ENCODE measurements around the gene COL13A1.

COL13A1 gene

DNA sequence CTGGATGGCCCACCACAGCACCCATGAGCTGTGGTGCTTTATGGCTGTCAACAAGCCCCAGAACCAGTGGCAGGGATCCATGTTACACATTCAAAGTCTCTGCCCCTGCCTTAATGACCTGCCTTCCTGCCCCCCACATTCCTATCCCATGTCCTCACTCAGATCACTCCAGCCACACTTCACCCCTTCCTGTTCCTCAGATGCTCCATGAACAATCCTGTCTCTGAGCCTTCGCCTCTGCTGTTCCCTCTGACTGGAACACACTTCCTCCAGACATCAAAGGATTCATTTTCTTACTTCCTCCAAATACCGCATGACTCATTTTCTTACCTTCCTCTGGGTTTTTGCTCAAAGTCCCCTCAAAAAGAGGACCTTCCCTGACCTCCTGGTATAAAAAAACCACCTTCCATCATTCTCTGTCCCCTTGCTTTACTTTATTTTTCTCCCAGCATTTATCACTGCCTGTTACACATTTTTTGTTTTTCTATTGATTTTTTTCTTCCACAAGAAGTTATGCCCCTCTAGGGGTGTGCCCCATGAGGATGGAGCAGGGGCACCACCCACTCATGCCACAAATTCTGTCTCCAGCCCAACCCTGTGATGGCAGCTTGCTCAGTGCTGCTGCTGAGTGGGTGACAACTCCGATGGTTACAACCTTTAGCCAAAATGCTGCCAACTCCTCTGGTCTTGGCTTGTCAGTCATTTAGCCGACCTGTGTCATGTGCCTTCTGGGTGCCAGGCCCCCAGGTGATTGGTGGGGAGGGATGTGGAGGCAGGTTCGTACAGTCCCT lies 18.2 kb downstream of the COL13A1 start:
- no peaks in the 10 kb centered on the region for H3K36me3 ChIP-seq (ENCODE audit: insufficient read depth, low read length)
- peak overlapping the region; percentile 17; the same call in 1 of the 2 replicates for H3K27ac ChIP-seq (ENCODE audit: low read depth, low read length)
- no peak overlapping the region for H3K4me3 ChIP-seq (ENCODE audit: low read depth, low read length)
- no peaks in the 10 kb centered on the region for H3K27me3 ChIP-seq (ENCODE audit: insufficient read depth, low read length)
- no peaks in the 10 kb centered on the region for H3K79me2 ChIP-seq (ENCODE audit: control insufficient read depth, insufficient read depth, low read length, unreplicated experiment)
- H2AFZ ChIP-seq (ENCODE audit: low read length, unreplicated experiment): no peak overlapping the region
- H3K4me1 ChIP-seq (ENCODE audit: control insufficient read depth, insufficient read depth, low read length, unreplicated experiment): peaks cover 15% of the 10 kb centered on the region

DNA sequence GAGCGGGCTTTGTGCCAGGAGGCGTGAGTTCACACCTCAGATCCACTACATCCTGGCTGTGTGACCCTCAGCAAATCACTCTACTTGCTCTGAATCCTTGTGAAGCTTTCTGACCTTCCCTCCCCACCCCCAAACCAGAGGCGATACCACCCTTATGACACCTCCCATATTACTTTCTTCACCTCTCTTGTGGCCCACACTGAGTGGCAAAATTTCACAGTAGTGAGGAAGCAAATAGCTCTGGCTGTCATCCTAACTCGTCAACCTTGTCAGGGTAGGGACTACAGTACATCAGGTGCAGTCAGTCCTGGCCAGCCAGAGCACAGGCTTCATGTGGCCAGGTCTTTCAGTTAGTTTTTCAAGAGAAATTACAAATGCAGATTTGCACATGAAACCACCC lies 19.1 kb downstream of the COL13A1 start:
- no peaks in the 10 kb centered on the region for H3K79me2 ChIP-seq (ENCODE audit: control insufficient read depth, insufficient read depth, low read length, unreplicated experiment)
- no peak overlapping the region for H3K4me3 ChIP-seq (ENCODE audit: low read depth, low read length)
- no peaks in the 10 kb centered on the region for H3K36me3 ChIP-seq (ENCODE audit: insufficient read depth, low read length)
- no peak overlapping the region for H2AFZ ChIP-seq (ENCODE audit: low read length, unreplicated experiment)
- H3K27ac ChIP-seq (ENCODE audit: low read depth, low read length): no peak overlapping the region
- H3K4me1 ChIP-seq (ENCODE audit: control insufficient read depth, insufficient read depth, low read length, unreplicated experiment): peaks cover 15% of the 10 kb centered on the region
- H3K27me3 ChIP-seq (ENCODE audit: insufficient read depth, low read length): no peaks in the 10 kb centered on the region

DNA sequence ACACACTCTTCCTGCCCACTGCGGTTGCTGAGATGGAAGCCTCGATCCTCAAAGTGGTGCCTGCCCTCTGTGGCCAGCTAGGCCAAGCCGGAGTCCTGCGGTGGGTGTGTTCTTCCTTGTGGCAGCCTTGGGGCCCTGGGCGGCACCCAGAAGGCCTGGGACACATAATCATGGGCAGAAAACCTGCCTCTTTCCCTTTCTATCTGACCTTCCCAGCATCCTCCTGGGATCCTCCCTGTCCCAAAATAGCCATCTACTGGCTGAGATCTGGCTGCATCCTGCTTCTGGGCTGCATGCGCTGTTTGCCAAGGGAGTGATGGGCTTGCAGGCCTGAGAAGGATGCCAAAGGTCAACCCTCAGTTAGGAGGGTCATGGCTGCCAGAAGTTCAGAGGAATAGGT lies 23.9 kb downstream of the COL13A1 start:
- Histone ChIP-seq H3K27ac (ENCODE audit: low read depth, low read length) (no peak overlapping the region), H3K36me3 (ENCODE audit: insufficient read depth, low read length) (no peaks in the 10 kb centered on the region), H3K4me3 (ENCODE audit: low read depth, low read length) (no peak overlapping the region), H3K79me2 (ENCODE audit: control insufficient read depth, insufficient read depth, low read length, unreplicated experiment) (no peaks in the 10 kb centered on the region), H3K4me1 (ENCODE audit: control insufficient read depth, insufficient read depth, low read length, unreplicated experiment) (no peaks in the 10 kb centered on the region), H2AFZ (ENCODE audit: low read length, unreplicated experiment) (no peak overlapping the region), H3K27me3 (ENCODE audit: insufficient read depth, low read length) (no peaks in the 10 kb centered on the region)

DNA sequence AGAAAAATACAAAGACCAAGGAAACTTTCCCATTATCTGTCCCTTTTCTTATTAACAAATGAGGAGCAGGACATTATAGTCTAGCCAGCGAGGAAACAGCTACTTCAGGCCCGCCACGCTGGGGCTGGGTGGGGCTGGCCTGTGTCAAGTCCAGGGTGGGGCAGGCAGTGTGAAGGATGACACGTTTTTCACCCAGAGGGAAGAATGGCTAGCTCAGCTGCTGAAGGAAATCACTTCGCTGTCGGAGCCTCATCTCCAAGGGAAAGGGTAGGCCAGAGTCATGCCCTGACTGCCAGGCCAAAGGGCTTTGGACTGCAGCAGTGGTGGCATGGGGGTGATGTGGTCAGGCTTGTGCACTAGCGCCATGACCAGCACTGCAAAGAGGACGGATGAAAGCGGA lies 24.4 kb downstream of the COL13A1 start:
- H3K36me3 ChIP-seq (ENCODE audit: insufficient read depth, low read length): no peaks in the 10 kb centered on the region
- H3K27me3 ChIP-seq (ENCODE audit: insufficient read depth, low read length): no peaks in the 10 kb centered on the region
- H3K4me1 ChIP-seq (ENCODE audit: control insufficient read depth, insufficient read depth, low read length, unreplicated experiment): peaks cover 2% of the 10 kb centered on the region
- H3K4me3 ChIP-seq (ENCODE audit: low read depth, low read length): no peak overlapping the region
- H3K79me2 ChIP-seq (ENCODE audit: control insufficient read depth, insufficient read depth, low read length, unreplicated experiment): no peaks in the 10 kb centered on the region
- no peak overlapping the region for H2AFZ ChIP-seq (ENCODE audit: low read length, unreplicated experiment)
- H3K27ac ChIP-seq (ENCODE audit: low read depth, low read length): no peak overlapping the region

DNA sequence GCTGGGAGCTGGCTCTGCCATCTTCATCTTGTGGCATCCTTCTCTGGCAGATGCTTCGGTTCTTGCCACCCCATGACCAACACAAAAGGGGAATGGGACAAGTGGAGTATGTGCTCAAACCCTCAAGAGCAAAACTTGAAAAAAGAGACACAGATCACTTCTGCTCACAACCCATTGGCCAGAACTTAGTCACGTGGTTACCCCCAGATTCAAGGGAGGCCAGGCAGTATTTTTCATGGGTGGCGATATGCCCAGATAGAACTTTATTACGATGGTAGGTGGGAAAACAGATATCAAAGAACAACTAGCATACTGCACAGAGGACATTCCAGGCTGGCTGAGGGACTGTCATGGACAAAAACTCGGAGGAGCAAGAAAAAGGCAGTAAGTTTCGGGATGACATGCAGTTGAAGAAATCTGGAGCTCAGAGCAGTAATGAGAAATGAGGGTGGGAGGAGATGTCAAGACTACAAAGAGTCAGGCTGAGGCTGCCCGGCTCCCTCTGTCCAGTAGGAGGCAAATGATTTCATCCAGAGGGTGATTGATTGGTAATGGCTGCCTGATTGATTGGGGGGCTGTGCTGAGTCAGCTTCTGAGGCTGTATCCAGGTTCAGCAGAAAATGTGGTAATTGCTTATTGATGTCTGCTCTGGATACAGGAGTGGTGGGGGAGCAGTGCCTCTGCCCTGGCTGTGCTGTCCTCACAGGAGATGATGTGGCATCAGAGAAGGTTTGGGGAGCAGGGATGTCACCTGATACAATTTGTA lies 25.3 kb downstream of the COL13A1 start:
- no peak overlapping the region for H3K27ac ChIP-seq (ENCODE audit: low read depth, low read length)
- H3K27me3 ChIP-seq (ENCODE audit: insufficient read depth, low read length): no peaks in the 10 kb centered on the region
- H2AFZ ChIP-seq (ENCODE audit: low read length, unreplicated experiment): no peak overlapping the region
- no peaks in the 10 kb centered on the region for H3K79me2 ChIP-seq (ENCODE audit: control insufficient read depth, insufficient read depth, low read length, unreplicated experiment)
- H3K4me1 ChIP-seq (ENCODE audit: control insufficient read depth, insufficient read depth, low read length, unreplicated experiment): peaks cover 6% of the 10 kb centered on the region
- H3K36me3 ChIP-seq (ENCODE audit: insufficient read depth, low read length): no peaks in the 10 kb centered on the region
- H3K4me3 ChIP-seq (ENCODE audit: low read depth, low read length): no peak overlapping the region

DNA sequence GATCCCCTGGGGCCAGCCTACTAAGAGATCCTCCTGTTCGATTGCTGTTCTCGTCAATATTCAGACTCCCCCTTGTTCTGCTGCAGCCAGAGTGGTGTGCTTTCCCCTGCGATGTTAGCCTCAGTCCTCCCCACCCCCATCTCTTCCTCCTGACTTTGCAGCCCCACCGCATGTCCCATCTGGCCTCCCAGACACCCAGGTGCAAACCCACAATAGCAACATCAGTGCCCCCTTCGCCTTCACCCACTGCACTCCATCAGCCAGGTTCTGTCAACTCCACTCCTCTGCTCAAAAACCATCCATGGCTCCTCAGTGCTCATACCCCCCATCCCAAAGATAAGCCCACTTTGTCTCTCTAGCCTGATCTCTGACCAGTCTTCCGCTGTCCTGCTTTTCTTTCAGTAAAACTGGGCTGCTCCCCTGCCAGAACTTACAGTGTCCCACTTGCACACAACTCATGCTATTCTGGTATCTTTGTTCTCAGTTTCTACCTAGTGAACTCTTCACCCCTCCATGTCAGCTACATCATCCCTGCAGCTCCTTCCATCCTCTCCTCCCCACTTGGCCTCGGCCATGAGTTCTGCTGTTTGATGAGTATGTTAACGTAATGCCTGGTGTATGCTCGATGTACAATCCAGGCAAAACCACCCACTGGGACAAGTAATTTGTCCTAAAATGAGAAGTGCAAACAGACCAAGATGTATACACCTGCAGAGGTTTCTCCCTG lies 26.6 kb downstream of the COL13A1 start:
- Histone ChIP-seq H3K27me3 (ENCODE audit: insufficient read depth, low read length) (no peaks in the 10 kb centered on the region), H3K4me1 (ENCODE audit: control insufficient read depth, insufficient read depth, low read length, unreplicated experiment) (peaks cover 6% of the 10 kb centered on the region), H2AFZ (ENCODE audit: low read length, unreplicated experiment) (no peak overlapping the region), H3K36me3 (ENCODE audit: insufficient read depth, low read length) (no peaks in the 10 kb centered on the region), H3K4me3 (ENCODE audit: low read depth, low read length) (no peak overlapping the region), H3K79me2 (ENCODE audit: control insufficient read depth, insufficient read depth, low read length, unreplicated experiment) (no peaks in the 10 kb centered on the region), H3K27ac (ENCODE audit: low read depth, low read length) (no peak overlapping the region)

DNA sequence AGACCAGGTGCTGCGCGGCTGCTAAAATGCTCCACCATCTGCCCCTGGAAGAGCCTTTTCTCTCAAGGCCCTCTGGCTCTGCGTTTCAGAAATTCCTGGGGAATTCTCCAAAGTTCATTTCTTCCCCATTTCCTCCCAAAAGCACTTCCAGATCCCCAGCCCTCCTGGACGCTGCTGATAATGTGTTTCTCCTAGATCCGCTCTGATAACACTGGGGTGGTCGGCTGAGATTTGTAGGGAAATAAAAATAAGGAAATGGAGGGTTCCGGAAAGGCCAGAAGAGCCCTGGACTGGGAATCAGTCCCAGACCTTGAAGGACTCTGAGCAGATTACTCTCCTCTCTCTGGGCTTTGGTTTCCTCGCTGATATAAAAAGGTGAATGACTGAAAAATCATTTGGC lies 28.1 kb downstream of the COL13A1 start:
- H2AFZ ChIP-seq (ENCODE audit: low read length, unreplicated experiment): no peak overlapping the region
- no peaks in the 10 kb centered on the region for H3K27me3 ChIP-seq (ENCODE audit: insufficient read depth, low read length)
- no peaks in the 10 kb centered on the region for H3K79me2 ChIP-seq (ENCODE audit: control insufficient read depth, insufficient read depth, low read length, unreplicated experiment)
- H3K27ac ChIP-seq (ENCODE audit: low read depth, low read length): no peak overlapping the region
- H3K36me3 ChIP-seq (ENCODE audit: insufficient read depth, low read length): no peaks in the 10 kb centered on the region
- no peak overlapping the region for H3K4me3 ChIP-seq (ENCODE audit: low read depth, low read length)
- peaks cover 6% of the 10 kb centered on the region for H3K4me1 ChIP-seq (ENCODE audit: control insufficient read depth, insufficient read depth, low read length, unreplicated experiment)

DNA sequence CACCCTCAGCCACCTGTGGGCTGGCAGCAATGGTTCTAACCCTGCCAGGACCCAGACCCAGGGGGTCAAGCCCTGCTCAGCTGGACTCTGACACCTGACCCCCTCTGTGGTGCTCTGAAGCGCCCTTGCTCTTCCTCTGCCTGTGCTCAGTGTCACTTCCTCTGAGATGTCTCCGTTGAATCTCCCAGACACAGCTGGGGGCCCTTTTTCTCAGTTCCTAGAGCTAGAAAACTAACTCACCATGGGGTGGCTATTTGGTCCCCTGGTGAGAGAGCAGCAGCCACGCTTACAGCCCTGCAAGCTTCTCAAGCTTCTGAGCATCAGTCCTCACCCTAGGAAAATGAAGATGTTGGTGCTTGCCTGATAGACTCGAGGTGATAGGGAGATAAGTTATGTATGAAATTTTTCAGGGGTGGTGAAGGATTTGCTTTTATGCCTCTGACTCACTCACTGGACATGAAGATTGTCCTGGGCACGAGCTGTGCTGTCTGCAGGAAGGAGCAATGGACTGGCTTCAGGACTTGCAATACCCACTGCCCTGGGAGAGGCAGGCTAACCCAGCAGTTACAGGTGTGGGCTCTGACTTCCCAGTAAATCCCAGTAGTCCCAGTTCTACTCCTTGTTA lies 29.6 kb downstream of the COL13A1 start:
- no peak overlapping the region for H2AFZ ChIP-seq (ENCODE audit: low read length, unreplicated experiment)
- no peaks in the 10 kb centered on the region for H3K27me3 ChIP-seq (ENCODE audit: insufficient read depth, low read length)
- H3K79me2 ChIP-seq (ENCODE audit: control insufficient read depth, insufficient read depth, low read length, unreplicated experiment): no peaks in the 10 kb centered on the region
- H3K4me1 ChIP-seq (ENCODE audit: control insufficient read depth, insufficient read depth, low read length, unreplicated experiment): peaks cover 6% of the 10 kb centered on the region
- no peak overlapping the region for H3K4me3 ChIP-seq (ENCODE audit: low read depth, low read length)
- no peaks in the 10 kb centered on the region for H3K36me3 ChIP-seq (ENCODE audit: insufficient read depth, low read length)
- no peak overlapping the region for H3K27ac ChIP-seq (ENCODE audit: low read depth, low read length)

DNA sequence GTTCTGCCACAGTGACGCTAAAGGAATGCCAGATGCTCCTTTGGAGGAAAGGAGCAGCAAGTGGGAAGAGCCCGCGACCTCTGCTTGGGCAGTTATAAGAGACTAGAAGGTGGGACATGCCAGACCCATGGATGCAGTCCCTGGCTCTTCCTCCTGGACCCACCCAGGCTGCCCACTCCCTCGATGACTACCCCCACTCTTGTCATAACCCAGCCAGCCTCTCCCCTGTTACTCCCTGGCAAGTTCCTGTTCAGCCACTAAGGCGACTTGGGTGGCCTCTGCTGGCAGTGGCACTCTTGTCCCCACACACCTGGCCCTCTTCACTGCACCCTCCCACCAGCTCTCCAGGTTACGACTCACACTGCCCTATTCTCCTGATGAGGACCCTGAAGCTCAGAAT lies 33.5 kb downstream of the COL13A1 start:
- Histone ChIP-seq H2AFZ (ENCODE audit: low read length, unreplicated experiment) (no peak overlapping the region), H3K27me3 (ENCODE audit: insufficient read depth, low read length) (no peaks in the 10 kb centered on the region), H3K79me2 (ENCODE audit: control insufficient read depth, insufficient read depth, low read length, unreplicated experiment) (no peaks in the 10 kb centered on the region), H3K36me3 (ENCODE audit: insufficient read depth, low read length) (no peaks in the 10 kb centered on the region), H3K4me3 (ENCODE audit: low read depth, low read length) (no peak overlapping the region), H3K4me1 (ENCODE audit: control insufficient read depth, insufficient read depth, low read length, unreplicated experiment) (peaks cover 26% of the 10 kb centered on the region), H3K27ac (ENCODE audit: low read depth, low read length) (no peak overlapping the region)

DNA sequence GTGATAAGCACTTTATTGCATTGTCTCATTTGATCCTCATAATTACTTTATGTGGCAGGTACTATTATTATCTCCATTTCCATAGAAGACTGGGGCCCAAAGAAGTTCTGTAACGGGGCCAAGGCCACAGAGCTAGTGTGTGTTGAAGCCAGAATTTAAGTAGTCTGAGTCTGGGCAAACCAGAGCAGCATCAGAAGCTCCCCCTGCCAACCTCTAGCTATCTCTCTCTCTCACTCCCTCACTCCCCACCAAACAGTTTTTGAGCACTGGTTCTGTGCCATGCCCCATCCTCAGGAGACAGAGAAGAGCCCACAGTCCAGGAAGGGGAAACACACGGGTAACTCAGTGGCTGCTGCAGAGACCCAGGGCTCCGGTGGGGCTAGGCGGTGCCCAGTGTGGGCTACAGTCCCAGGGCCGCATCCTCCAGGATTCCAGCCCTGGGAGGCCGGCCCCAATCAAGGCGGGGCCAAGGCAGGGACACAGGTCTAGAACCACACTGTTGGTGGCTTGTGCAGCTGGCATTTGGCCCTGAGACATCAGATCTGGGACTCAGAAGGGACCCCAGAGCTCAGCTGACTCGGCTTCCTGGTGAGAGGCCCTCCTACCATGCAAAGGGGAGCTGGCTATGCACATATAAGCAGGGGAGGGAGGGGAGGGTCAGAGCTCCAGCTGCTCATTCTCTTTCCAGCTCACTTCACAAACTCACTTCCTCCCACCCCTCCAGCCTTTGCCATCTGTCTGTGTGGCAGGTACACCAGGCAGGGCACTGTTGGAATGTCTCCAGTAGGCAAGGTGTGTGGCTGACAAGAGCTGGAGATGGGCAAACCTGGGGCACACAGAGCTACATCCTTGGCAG lies 34.4 kb downstream of the COL13A1 start:
- Histone ChIP-seq H3K27ac (ENCODE audit: low read depth, low read length) (no peak overlapping the region), H3K4me3 (ENCODE audit: low read depth, low read length) (no peak overlapping the region), H2AFZ (ENCODE audit: low read length, unreplicated experiment) (no peak overlapping the region)

More for the DNA sequence above, 34.4 kb downstream of the COL13A1 start:
- Histone ChIP-seq H3K79me2 (ENCODE audit: control insufficient read depth, insufficient read depth, low read length, unreplicated experiment) (no peaks in the 10 kb centered on the region), H3K4me1 (ENCODE audit: control insufficient read depth, insufficient read depth, low read length, unreplicated experiment) (peaks cover 26% of the 10 kb centered on the region), H3K36me3 (ENCODE audit: insufficient read depth, low read length) (no peaks in the 10 kb centered on the region), H3K27me3 (ENCODE audit: insufficient read depth, low read length) (no peaks in the 10 kb centered on the region)
